ENCODE results near the gene KDM4E.

Gene KDM4E

GRCh38 chr11:95054356-95054755 is 29.3 kb downstream of the KDM4E start:
- no peak for DNase-seq

GRCh38 chr11:95055283-95055897 is 30.3 kb downstream of the KDM4E start:
- DNase-seq, result no peak

GRCh38 chr11:95057959-95058358 is 32.9 kb downstream of the KDM4E start:
- DNase-seq, result no peak

- DNase-seq, result no peak
Measured at GRCh38 chr11:95058621-95059020, 33.6 kb downstream of the KDM4E start.

DNA sequence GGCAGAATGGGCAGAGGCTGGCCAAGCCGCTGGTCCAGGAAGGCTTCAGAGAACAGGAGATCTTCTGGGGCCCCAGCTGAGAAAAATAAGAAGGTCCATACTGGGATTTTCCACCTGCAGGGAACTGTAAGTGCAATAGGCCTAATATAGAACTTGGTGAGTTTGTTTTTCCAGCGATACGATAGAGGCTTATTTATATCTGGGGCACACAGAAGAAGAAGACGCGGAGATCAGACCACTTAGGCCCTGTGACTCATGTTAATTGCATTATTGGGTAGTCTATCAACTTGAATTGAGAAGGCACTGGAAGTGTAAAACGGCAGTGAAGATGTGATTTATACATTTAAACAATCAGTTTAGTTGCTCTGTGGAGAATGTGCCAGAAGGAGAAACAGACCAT is 34.0 kb downstream of the KDM4E start:
- DNase-seq, result no peak

DNA sequence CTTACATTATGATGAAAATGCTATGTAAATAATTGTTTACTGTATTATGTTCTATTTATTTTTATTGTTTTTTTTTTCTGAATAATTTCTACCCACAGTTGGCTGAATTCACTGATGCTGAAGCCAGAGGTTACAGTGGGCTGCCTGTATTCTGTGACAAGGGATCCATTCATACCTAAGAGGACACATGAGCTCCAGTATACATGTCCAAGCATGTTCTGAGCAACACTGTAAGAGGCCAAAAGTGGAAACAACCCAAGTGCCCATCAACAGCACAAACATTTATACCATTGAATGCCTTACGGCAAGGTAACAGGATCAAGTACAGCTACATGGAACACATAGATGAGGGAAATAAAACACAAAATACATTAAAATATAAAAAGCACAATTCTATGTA is 40.3 kb downstream of the KDM4E start:
- no peak for DNase-seq

DNA sequence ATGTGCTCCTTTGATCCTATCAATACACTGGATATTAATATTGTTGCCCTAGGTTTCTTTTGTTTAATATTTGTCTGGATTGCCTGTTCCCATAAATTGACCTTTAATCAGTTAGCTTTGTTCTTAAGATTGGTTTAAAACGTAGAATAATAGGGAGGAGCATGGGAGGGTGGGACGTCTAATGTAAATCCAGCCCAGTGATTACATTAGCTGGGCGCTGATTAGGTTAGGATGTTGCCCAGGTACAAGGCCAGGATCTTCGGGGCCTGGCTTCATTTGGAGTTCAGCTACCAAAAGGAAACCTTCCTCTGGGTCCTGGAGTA is 41.6 kb downstream of the KDM4E start, which contains the start of gene SRSF8:
SRSF8 (plus strand) TSS at position 204 of the 323 bp plus-strand sequence. CDS start 308 bp downstream, outside the sequence.
- DNase-seq, result no peak

DNA sequence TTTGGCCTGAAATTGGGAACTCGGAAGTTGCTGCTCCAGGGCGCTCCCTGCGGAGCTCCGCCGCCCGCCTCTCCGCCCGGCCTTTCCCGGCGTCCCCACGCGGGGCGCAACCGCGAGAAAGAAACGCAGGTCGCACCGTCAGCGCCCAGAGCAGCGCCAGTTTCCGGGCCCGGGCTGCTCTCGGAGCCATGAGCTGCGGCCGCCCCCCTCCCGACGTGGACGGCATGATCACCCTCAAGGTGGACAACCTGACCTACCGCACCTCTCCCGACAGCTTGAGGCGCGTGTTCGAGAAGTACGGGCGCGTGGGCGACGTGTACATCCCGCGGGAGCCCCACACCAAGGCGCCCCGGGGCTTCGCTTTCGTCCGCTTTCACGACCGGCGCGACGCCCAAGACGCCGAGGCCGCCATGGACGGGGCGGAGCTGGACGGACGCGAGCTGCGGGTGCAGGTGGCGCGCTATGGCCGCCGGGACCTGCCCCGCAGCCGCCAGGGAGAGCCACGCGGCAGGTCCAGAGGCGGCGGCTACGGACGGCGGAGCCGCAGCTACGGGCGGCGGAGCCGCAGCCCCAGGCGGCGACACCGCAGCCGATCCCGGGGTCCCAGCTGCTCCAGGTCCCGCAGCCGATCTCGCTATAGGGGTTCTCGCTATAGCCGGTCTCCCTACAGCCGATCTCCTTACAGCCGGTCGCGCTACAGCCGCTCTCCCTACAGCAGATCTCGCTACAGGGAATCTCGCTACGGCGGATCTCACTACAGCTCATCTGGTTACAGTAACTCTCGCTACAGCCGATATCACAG is 42.2 kb downstream of the KDM4E start:
- DNase-seq, result no peak

DNA sequence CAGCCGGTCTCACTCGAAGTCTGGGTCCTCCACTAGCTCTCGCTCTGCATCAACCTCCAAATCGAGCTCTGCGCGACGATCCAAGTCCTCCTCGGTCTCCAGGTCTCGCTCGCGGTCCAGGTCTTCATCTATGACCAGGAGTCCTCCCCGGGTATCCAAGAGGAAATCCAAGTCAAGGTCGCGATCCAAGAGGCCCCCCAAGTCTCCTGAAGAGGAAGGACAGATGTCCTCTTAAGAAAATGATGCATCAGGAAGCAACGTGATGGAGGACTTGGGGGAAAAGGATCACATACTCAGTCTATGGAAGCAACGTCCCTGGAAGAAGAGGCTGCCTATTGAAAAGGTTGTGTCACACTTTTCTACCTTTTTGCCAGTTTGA is 42.8 kb downstream of the KDM4E start:
- DNase-seq, result no peak

DNA sequence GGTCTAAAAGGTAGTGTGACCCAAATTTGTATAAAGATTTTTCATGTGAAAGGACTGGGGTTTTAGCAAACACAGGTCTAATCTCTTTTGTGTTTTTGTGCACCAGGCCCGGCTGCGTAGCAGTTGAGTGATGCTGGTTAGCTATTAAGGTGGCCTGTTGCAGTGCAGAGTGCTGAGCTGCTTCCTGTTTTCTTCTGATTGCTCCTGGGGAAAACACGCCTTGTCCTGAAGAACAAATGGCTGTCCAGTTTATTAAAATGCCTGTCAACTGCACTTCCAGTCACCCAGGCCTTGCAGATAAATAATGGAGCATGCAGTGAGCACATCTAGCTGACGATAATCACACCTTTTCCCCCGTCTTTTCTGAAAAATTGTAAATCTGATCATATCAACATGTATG is 43.5 kb downstream of the KDM4E start:
- no peak for DNase-seq

DNA sequence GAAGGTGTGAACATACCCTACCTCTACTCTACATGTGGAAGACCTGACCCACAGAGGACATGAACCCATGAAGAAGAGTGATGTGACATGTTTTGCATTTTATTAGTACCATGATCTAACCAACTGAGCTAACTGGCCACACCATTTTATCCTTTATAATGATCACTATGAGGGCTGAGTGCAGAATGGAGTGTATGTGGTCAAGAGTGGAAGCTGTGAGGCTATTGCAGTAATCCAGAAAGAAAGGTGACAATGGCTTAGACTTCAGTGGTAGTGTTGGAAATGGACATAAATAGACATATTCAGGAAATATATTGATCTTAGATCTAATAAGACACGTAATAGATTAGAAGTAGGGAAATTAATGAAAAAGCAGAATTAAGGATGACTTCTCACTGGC is 45.4 kb downstream of the KDM4E start:
- DNase-seq, result no peak

- no peak for DNase-seq
Measured at GRCh38 chr11:95072948-95073347, 47.9 kb downstream of the KDM4E start.

DNA sequence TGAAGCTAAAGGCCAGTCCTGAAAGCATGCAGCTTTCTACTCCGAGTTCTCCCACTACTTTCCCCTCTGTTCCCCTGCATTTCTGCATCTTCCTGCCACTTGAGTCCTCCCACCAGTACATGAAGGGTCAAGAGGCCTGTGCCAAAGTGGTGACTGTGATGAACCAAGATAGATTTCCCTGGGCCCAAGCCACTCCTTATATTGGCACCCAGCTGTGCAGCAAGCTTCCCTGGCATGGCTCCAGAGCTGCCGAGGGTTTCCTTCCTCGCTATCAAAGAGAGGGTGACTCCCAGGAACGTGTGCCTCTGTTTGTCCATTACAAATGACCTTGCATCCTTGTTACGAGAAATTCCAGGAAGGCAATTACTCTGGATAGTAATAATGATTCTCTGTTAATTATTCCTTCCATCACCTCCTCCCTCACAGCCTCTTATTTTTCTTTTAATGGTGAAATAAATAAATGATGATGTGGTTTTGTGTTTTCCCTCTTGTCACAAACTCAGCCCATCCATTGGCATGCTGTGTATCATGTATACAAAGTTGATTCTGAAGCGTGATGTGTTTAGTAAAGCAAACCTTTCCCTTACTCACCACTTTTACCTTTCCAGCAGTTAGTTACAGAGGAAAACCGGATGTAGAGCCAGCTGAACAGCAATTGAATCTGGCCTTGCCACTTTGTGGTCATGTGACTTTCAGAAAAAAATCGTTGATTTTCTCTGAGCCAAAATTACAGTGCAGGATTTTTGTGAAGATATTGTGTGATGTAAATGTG is 49.9 kb downstream of the KDM4E start:
- DNase-seq, result no peak

- DNase-seq, result no peak
Measured at GRCh38 chr11:95076416-95076815, 51.4 kb downstream of the KDM4E start.

GRCh38 chr11:95076981-95077380 is 51.9 kb downstream of the KDM4E start:
- no peak for DNase-seq

All from GF-D8 (cell line).